ENCODE measurements around the gene STAG1.
"Not testable (repeated sequence)": the region's sequence is repeated elsewhere in the genome, so short reads cannot be mapped to it uniquely, and the experiment has no call there.

Gene STAG1

DNA sequence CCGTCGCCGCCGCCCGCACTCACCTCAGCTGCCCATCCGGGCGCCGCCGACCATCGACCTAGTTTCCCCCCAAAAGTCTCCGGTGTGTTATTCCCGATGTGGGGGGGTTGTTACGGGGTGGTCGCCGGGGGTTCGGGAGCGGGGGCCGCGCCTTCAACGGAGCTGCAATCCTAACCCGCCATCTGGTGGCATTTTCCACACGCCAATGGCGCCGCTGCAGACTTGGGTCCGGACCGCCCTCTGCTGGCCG, at the start of gene STAG1:
STAG1 (minus strand) TSS at position 207 of the 250 bp plus-strand sequence. CDS start 121,480 bp downstream, outside the sequence.
- DNase-seq (ENCODE audit: low read depth): no peak

DNA sequence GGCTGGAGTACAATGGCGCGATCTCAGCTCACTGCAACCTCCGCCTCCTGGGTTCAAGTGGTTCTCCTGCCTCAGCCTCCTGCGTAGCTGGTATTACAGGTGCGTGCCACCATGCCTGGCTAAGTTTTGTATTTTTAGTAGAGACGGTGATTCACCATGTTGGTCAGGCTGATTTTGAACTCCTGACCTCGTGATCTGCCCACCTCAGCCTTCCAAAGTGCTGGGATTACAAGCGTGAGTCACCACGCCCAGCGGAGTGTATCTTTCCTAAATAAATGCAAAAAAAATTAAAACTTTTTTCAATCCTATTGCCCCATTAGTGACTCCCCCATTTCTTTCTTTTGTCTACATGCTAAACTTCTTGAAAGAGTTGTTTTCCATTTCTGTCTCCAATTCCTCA, 49.0 kb upstream of the STAG1 start:
- peak; percentile 20 for DNase-seq (ENCODE audit: low read depth)

DNA sequence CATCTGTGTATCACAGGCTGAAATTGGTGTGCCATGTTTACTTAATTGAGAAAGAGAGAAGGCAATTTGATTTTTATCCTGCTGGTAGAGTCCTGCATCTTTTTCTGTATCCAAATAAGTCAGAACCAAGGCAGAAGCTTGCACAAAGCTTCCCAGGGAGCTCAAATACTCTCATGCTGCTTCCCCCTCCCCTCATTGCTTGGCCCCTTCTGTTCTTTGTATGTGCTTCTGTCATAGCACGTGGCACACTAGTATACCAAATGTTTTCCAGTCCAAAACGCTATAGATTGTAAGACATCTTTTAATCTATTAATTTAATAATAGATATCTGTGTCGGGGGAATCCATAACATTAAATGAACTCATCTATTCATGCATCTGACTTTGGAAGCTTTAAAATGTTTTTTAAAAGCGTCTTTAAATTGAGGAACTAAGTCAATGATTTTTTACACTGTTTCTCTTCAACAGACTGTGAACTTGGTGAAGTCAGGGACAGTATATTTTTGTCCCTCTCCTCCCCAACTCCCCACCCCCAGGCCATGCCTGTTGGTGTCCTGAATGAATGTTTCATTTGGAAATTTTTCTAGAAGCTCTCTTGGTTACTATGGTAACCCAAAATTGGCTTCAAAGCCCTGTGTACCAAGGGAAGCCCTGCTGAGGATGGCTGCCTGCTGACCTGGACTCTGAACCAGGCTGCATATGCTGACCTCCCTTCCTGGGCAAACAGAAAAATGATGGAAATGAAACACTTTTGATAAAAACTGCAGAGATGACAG, 40.6 kb upstream of the STAG1 start:
- no peak for DNase-seq (ENCODE audit: low read depth)

DNA sequence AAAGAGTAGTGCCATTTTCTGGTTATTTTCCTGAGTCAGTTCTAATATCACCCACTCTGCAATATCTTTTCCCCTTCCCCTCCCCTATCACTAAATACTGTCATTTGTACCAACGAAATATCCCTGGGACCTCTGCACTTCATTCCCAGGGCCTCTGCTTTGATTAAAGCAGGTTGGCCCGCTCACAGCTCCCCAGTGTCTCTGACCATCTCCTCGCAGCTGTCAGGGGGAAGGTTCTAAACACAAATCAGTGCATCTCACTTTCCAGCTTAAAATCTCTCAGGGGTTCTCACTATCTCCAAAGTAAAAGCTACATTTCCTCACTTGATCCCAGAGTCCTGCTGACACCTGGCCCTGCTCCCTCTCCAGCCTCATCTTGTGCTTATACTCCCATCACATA, 38.6 kb upstream of the STAG1 start:
- DNase-seq (ENCODE audit: low read depth): no peak

DNA sequence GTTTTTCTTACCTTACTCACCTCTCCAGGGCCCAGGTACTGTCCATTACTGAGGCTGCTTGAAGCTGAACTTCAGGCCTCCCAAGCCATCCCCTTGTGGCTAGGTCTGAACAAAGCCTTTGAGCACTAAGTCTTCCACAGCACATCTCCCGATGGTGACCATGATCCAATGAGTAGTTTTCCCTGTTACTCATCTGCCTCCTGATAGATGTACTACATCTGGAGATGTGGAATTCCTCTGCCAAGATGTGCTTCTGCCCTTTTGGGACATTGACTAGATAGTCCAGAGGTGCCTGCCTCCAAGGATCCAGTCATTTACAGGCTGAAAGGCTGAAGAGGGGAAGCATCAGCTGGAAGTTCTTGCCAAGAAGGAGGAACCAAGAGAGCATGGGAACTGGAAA, 37.8 kb upstream of the STAG1 start:
- DNase-seq (ENCODE audit: low read depth): no peak

DNA sequence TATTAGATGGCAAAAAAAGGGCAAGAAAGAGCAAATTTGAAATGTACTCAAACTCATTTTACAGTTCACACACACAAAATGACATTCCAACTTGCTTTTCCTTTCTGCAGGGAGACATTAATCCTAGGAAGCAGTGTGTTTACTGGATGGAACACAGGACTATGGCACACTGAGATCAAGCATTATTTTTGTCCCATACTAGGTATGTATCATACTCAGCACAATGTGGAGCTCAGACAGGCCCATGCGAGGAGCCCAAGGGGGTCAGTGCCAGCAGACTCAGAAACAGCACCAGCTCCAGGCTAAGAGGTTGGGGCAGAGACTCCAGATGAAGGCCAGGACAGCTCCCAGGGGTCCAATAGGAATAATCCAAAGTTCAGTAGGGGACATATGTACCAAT, 36.0 kb upstream of the STAG1 start:
- no peak for DNase-seq (ENCODE audit: low read depth)

DNA sequence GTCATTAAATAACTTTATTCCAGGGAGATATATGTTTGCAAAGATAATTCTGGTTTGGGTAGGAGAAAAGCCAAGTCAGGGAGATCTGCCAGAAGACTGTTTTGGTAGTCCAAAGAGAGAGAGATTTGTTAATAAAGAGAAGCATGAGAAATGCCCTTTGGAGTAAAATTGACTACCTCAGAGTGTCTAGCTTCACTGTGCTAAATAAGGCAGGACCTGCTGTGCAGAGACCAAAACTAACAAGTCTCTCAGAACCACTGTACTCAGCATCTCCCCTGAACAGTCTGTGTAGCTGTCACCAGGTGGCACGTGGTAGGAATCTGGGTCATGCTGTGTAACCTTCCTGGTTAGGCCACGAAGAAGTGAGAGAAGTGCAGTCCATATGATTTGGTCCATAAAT, 35.2 kb upstream of the STAG1 start:
- DNase-seq (ENCODE audit: low read depth): peak; percentile 41

DNA sequence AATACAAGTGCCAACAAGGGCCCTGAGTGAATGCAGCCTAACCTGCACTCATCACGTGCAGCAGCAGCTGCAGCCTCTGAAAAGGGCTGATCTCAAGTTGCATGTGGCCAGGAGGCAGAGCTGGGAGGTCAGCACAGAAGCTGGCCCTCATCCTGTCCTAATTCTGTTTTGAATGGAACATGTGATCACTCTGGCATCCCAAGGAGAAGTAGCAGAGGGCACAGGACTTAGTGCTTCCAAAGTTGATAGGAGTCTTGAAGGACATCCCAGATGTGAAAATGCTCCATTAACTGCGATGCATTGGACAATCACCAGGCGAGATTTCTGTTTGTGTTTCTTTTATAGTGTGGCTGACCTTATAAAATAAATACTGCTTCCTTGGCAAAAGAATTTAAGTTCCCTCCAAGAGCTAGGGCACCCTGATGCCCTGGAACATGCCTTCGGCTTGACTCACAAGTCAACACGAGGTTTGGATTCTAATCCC, 31.6 kb upstream of the STAG1 start:
- peak; percentile 22 for DNase-seq (ENCODE audit: low read depth)

DNA sequence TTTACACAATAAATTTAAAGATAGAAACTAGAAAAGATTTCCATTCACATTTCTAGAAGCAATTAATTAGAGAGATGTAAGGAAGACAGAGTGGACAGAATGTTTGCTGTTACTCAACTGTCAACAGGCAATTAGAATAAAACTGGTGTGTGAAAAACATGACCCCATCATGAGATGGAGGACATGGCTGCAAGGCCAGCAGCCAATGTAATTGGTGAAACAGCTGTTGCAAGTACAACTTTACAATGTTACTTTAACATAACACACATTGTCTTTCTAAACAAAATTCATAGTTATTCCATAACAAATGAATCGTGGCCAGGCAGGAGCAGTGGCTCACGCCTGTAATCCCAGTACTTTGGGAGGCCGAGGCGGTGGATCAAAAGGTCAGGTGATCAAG, 28.6 kb upstream of the STAG1 start:
- no peak for DNase-seq (ENCODE audit: low read depth)

DNA sequence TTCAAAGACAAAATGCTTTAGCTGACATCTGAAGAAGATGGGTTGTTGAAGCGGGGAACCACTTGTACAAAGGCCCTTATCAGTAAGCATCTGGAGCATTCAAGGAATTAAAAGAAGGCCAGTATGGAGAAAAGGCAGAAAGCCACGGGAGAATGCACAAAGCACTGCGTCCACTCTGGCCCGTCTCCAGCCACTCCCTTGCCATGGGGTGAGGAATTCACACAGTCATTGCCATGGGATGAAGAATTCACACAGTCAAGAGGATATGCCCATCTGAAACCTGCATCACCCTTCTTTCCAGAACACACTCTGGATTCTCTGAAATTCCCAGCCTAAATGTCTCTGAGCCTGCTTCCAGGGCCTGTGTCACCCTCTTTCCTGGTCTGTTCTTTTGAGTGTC, 26.7 kb upstream of the STAG1 start:
- peak; percentile 19 for DNase-seq (ENCODE audit: low read depth)

DNA sequence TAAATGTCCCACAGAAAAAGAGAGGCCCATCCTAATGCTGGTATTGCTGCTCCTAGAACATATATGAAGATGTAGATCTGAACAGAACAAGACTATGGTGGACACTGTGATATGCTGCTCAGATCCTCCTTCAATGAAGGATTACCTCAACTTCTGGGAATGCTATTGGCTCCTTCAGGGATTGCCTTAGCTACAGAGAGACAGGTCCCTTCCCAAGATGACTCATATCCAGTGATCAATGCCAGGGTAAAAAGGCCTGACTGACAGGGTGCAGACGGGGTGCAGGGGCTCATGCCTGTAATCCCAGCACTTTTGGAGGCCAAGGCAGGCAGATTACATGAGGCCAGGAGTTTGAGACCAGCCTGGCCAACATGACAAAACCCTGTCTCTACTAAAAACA, 20.5 kb upstream of the STAG1 start:
- peak; percentile 64 for DNase-seq (ENCODE audit: low read depth)

DNA sequence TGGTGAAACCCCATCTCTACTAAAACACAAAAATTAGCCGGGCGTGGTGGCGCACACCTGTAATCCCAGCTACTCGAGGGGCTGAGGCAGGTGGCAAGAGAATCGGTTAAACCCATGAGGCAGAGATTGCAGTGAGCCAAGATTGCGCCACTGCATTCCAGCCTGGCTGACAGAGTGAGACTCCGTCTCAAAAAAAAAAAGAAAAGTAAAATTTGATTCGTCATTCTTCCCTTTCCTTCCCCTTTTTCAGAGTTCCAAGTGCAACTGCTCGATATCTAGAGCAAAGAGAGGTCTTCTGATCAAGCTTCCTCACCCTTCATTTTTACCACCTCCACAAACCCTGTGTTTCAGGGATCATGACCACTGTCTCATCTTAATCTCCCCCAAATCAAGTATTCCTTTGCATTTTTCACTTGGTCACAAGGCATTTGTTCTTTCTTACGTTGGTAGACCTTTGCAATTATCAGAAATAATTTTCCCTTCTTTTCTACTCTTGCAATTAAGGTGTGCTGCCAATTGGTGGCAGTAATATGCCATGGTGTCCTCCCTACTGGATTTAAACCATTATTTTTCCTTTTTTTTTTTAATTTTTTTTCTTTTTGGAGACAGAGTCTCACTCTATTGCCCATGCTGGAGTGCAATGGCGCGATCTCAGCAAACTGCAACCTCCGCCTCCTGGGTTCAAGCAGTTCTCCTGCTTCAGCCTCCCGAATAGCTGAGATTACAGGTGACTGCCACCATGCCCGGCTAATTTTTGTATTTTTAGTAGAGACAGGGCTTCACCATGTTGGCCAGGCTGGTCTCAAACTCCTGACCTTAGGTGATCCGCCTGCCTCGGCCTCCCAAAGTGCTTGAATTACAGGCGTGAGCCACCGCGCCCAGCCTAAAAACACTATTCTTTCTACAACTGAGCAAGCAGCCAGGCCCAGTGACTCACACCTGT, 6.3 kb upstream of the STAG1 start:
- DNase-seq (ENCODE audit: low read depth): peak; percentile 54

DNA sequence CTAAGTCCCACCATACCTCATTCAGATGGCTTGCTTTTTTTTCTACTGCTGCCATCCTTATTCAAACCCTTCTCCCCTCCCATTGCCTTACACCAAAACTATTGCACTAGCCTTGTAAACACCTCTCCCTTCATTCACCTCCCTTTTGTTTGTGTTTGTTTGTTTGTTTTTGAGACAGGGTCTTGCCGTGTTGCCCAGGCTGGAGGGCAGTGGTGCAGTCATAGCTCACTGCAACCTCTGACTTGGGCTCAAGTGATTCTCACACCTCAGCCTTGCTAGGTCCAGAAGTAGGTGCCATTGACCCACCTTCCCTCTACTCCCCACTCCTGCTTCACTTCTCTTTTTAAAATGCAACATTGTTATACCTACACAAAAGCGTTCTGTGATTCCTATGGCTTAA, 3.0 kb upstream of the STAG1 start:
- DNase-seq (ENCODE audit: low read depth): no peak

DNA sequence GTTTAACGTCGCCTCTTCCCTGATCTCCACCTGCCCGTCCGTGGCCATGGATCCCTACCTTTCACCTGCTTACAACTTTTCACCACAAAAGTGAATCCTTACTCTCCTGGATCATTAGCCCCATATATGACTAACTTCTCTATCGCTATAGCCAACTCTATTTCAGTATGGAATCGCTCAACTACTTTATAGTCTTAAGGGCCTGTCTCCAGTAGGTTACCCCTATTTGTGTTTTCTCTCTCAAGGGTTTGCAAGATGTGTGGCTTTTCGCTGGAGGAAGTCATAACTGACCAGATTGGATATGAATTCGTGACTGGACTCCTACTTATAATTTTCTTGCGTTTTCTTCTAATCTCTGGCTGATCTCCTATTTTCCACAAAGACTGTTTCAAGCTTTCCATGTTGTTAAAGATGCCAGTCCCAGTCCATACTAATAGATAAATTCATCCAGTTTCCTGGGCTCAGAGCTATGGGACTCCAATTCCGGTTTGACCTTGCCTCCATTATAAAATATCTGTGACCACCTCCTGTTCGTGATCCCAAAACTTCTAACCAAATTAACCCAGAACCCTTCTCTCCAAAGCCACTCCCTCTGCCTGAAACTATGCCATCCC, 1.3 kb upstream of the STAG1 start:
- peak; percentile 45 for DNase-seq (ENCODE audit: low read depth)

DNA sequence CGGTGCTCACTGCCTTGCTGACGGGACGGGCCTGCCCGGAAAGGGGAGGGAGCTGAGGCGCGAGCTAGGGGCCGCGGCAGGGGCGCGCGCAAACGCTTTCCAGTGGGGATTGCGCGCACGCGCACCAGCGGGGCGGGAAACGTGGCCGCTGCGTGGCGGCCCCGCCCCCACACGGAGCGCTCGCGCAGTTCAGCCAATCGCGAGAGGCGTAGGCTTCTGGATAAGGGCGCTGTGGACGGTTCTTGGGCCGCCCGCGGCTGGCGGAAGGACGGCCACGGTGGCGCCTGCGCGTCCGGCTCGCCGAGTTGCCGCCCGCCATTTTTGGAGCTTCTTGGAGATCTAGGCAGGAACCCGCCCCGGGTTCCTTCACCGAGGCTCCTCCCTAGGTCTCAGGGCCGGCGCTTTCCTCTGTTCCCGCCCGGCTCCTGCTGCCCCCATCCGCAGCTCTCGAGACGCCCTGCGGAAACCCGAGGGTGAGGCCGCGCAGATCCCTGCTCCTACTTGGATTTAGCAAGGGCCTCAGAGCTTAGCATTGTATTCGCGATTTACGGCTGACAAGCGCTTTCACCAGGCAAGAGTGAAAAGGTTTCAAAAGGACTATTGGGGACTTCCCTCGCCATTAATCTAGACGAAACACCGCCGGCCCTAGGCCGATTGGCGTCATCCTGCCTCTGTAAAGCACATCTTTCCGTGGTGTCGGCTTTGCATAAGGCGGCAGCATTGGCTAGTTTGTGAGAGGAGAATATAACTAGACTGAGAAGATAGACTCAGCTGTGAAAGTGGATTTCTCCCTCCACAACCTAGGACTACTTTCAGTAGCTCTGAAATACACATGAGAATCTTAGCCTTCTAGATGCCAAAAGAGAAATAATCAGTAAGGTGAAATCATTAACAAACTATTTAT, 496 bp upstream of the STAG1 start:
- peak; percentile 97 for DNase-seq (ENCODE audit: low read depth)

DNA sequence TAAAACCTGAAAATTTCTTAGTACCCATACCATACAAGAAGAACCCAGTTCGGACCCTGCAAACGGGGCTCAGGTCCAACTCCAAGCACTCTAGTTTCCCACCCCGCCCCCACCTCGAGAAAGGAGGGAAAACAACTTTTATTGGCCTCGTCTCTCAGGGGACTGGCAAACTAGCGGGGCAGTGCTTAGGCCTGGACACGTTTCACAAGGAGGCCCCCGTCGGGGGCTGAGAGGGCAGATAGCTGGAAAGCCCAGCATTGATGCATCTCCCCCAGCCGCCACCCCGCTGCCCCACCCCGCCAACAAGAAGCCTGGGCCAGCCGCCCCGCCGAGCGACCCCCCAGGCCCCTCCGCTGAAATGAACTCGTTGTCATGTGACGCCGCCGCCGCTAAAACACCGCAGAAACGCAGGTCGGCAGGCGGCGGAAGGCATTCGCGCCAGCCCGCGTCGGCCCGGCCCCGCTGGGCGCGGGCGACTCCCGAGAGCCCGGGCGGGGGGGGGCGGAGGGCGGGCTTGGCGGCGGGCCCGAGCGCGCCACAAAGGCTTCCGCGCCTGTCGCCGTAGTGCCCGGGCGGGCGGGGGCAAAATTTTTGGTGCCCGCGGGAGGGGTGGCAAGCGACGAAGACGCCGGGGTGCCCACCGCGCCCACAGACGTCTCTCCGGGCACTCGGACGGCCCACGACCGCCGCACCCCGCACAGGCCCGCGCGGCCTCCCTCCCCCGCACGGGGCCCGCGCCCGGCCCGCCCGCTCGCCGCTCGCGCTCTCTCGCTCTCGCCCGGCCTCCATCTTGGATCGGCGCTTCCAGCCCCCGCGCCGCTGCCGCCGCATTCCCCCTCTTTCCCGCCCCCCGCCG, 634 bp downstream of the STAG1 start:
- DNase-seq (ENCODE audit: low read depth): peak; percentile 84

DNA sequence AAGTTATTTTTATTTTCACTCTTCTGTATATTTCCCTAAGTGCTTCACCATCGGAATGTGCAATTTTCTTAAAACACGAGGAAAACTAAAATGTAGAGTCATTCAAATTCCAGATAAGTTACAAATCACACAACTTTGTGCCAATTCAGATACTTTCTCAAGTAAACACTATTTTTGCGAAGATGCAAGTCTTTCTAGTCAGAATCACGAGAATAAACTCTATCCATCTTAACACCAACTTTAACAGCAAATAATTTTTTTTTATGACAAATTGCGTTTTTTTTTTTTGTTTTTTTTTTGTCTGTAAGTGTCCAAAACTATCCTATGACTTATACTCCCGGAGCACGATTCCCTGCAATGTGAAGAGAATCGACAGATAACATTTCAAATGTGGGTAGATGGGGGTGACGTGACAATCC, 1.3 kb downstream of the STAG1 start:
- DNase-seq (ENCODE audit: low read depth): peak; percentile 68

DNA sequence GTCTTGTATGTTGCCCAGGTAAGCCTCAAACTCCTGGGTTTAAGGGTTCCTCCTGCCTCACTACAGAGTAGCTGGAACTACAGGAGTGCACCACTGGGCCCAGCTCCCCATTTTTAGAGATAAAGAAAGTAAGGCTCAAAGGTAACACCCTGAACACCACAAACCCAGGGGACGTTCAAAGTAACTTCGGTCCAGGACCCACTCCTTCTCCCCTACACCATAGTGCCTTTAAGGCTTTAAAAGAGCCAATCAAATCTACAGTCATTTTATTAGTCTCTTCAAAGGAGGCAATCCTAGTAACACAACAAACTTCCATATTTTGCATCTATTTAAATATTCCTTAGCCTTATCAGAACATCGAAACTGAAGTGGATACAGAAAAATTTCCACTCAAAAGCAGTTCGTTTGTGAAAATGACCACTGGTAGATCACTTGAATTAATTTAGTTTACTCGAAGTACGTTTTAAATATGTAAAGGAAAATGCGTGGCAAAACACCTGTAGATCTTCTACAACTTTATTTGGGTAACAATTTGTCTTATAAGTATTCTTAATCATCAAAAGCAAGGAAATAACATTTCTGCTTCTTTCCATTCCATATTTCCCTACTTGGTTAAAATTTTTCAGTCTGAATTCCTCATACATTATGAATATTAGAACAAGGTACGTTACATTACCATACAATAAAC, 1.8 kb downstream of the STAG1 start:
- DNase-seq (ENCODE audit: low read depth): peak; percentile 33

DNA sequence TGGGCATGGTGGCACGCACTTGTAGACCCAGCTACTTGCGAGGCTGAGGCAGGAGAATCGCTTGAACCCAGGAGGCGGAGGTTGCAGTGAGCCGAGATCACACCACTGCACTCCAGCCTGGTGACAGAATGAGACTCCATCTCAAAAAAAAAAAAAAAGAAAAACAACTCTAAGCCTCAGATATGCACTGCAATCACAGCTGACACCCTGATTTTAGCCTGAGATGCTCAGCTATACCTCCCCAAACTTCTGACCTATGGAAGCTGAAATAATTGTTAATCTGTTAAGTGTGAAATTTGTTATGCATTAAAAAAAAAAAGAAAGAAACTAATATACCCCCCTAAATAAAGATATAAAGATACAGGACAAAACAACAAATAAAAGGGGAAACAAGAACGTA, 2.6 kb downstream of the STAG1 start:
- DNase-seq (ENCODE audit: low read depth): not testable (repeated sequence)

DNA sequence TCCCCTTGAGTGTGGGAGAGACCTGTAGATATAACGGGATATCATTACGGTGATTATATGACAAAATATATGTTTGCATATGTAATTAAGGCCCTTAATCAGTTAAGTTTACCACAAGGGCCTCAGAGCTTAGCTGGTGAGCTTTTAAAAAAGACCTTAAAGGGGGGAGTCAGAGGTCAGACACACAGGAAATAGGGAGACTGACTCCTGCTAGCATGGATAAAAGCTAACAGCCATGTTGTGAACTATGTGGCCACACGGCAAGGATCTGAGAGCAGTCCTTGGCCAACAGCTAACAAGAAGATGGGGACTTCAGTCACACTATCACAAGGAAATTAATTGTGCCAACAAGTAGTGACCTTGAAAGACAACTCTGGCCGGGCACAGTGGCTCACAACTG, 3.1 kb downstream of the STAG1 start:
- no peak for DNase-seq (ENCODE audit: low read depth)

All from ELR (cell line).